NCI-H446 (cell line): Measurements from ENCODE around the gene MLKL.

Source experiments
- DNase-seq, 2 experiments: peaks; one replicate each; lab custom pipeline; 2025; lab: John Stamatoyannopoulos, UW

MLKL gene

GRCh38 chr16:74651841-74652240, 48.8 kb downstream of the MLKL start:
- DNase-seq, result no peak

- DNase-seq, result no peak
These were observed 49.6 kb downstream of the MLKL start for GRCh38 chr16:74650966-74651567.

GRCh38 chr16:74649839-74650504, 50.7 kb downstream of the MLKL start:
- no peak for DNase-seq

- DNase-seq, result no peak
These were observed 58.7 kb downstream of the MLKL start for GRCh38 chr16:74641969-74642368.

- DNase-seq, result no peak
These were observed 62.8 kb downstream of the MLKL start for GRCh38 chr16:74637742-74638453.

GRCh38 chr16:74635303-74635702, 65.4 kb downstream of the MLKL start:
- DNase-seq, result no peak

- DNase-seq, result no peak
These were observed 67.0 kb downstream of the MLKL start for GRCh38 chr16:74633686-74634085.

- no peak for DNase-seq
These were observed 73.0 kb downstream of the MLKL start for GRCh38 chr16:74627506-74628220.

GRCh38 chr16:74626741-74627416, 73.8 kb downstream of the MLKL start:
- no peak for DNase-seq

- no peak for DNase-seq
These were observed 74.9 kb downstream of the MLKL start for GRCh38 chr16:74625500-74626350.

- DNase-seq, result no peak
These were observed 76.8 kb downstream of the MLKL start for GRCh38 chr16:74623839-74624235.

- peak in 1 of 2 experiments; percentile 35 for DNase-seq
These were observed 77.3 kb downstream of the MLKL start for GRCh38 chr16:74623214-74623838.

GRCh38 chr16:74622005-74622404, 78.7 kb downstream of the MLKL start:
- DNase-seq, result no peak
